IMR-90 (cell line): Measurements from ENCODE around the gene ARGFX. TPM values are rescaled to one million over a fixed set of nuclear protein-coding genes. Genes with fewer than 3 reads are reported as not detected.
"Not testable (repeated sequence)": the region's sequence is repeated elsewhere in the genome, so short reads cannot be mapped to it uniquely, and the experiment has no call there.

Experiments used
- ATAC-seq: fragments of 200-7000 bp; cut with Tn5 transposase; 2 replicates; pipeline ENCODE4 v1.9.1; 2020; ENCODE audit warnings: low read depth, mild to moderate bottlenecking, moderate library complexity
- BruUV-seq: library from RNA; stranded (reverse); fragments of 400-500 nt; replicated peaks from 2 replicates; lab custom pipeline; 2021; lab: Mats Ljungman, UMichigan
- CTCF ChIA-PET: fragments of 300-600 bp; formaldehyde crosslinking; extraction: SDS; loops from one replicate; lab custom pipeline; 2021; ENCODE audit warnings: antibody characterized with exemption; lab: Yijun Ruan, JAX
- POLR2A ChIA-PET: fragments of 300-600 bp; sonication (Branson Sonifier 250); formaldehyde crosslinking; loops from one replicate; lab custom pipeline; 2022; ENCODE audit warnings: antibody characterized with exemption; ENCODE audit not compliant: unreplicated experiment; lab: Charles Lee
- DNase-seq: peaks from one replicate; pipeline ENCODE4 v3.0.0; 2013
- H2AFZ ChIP-seq: replicated peaks from 2 replicates; pipeline ENCODE3; 2013; ENCODE audit warnings: low read length, mild to moderate bottlenecking; ENCODE audit not compliant: poor library complexity
- H2AK5ac ChIP-seq: 2 replicates; pipeline ENCODE4 v1.6.1; 2013; ENCODE audit warnings: low read depth, low read length, inconsistent platforms
- H2AK9ac ChIP-seq: replicated peaks from 2 replicates; pipeline ENCODE3; 2013; ENCODE audit warnings: mild to moderate bottlenecking, low read depth, low read length, moderate library complexity; ENCODE audit not compliant: poor library complexity
- H2BK120ac ChIP-seq: 2 replicates; pipeline ENCODE4 v1.6.1; 2013; ENCODE audit warnings: low read depth, low read length, inconsistent platforms
- H2BK15ac ChIP-seq: 3 replicates; pipeline ENCODE4 v1.6.1; 2013; ENCODE audit warnings: low read depth, low read length, inconsistent platforms
- H2BK20ac ChIP-seq: 2 replicates; pipeline ENCODE4 v1.6.1; 2013; ENCODE audit warnings: low read depth, mild to moderate bottlenecking, inconsistent platforms, low read length, moderate library complexity
- H2BK5ac ChIP-seq: 2 replicates; pipeline ENCODE4 v1.6.1; 2013; ENCODE audit warnings: mild to moderate bottlenecking, low read depth, low read length, inconsistent platforms; ENCODE audit not compliant: poor library complexity, severe bottlenecking
- H3K14ac ChIP-seq: replicated peaks from 2 replicates; pipeline ENCODE4 v1.6.1; 2013; ENCODE audit warnings: low read depth, low read length, inconsistent platforms
- H3K18ac ChIP-seq: 2 replicates; pipeline ENCODE4 v1.6.1; 2013; ENCODE audit warnings: low read depth, low read length, control low read depth
- H3K23ac ChIP-seq: 2 replicates; pipeline ENCODE4 v1.6.1; 2013; ENCODE audit warnings: low read depth, low read length, inconsistent platforms
- H3K27ac ChIP-seq: 2 replicates; pipeline ENCODE4 v1.5.1; 2013; ENCODE audit warnings: mild to moderate bottlenecking, control low read depth, low read length; ENCODE audit not compliant: insufficient read depth
- H3K27me3 ChIP-seq: 2 replicates; pipeline ENCODE4 v1.6.1; 2013; ENCODE audit warnings: low read length; ENCODE audit not compliant: control insufficient read depth, insufficient read depth
- H3K36me3 ChIP-seq: 2 replicates; pipeline ENCODE4 v1.6.1; 2013; ENCODE audit warnings: low read length, mixed read lengths; ENCODE audit not compliant: control insufficient read depth, insufficient read depth
- H3K4ac ChIP-seq: 2 replicates; pipeline ENCODE4 v1.6.1; 2013; ENCODE audit warnings: low read depth, low read length, inconsistent platforms
- H3K4me1 ChIP-seq: 2 replicates; pipeline ENCODE4 v1.6.1; 2013; ENCODE audit warnings: low read length, mixed read lengths; ENCODE audit not compliant: control insufficient read depth, insufficient read depth
- H3K4me2 ChIP-seq: 2 replicates; pipeline ENCODE4 v1.6.1; 2013; ENCODE audit warnings: low read depth, mild to moderate bottlenecking, control low read depth, low read length, moderate library complexity
- H3K4me3 ChIP-seq: 2 replicates; pipeline ENCODE4 v1.5.1; 2013; ENCODE audit warnings: low read depth, mild to moderate bottlenecking, control low read depth, low read length, moderate library complexity; ENCODE audit not compliant: insufficient read depth
- H3K56ac ChIP-seq: 2 replicates; pipeline ENCODE4 v1.6.1; 2013; ENCODE audit warnings: low read length, inconsistent platforms; ENCODE audit not compliant: insufficient read depth; ENCODE audit errors: extremely low read depth
- H3K79me1 ChIP-seq, 2 experiments: 2 replicates each; pipeline ENCODE4 v1.6.1; 2013; ENCODE audit warnings: low read length in 2 of 2, inconsistent platforms in 1 of 2, low read depth in 1 of 2
- H3K9ac ChIP-seq: 2 replicates; pipeline ENCODE4 v1.6.1; 2013; ENCODE audit warnings: low read depth, low read length, control low read depth
- H3K9me1 ChIP-seq: 2 replicates; pipeline ENCODE4 v1.6.1; 2013; ENCODE audit warnings: low read length, inconsistent platforms; ENCODE audit not compliant: insufficient read depth
- H3K9me3 ChIP-seq: 2 replicates; pipeline ENCODE4 v1.6.1; 2013; ENCODE audit warnings: low read length; ENCODE audit not compliant: control insufficient read depth, insufficient read depth
- H4K20me1 ChIP-seq: 2 replicates; pipeline ENCODE4 v1.6.1; 2013; ENCODE audit warnings: low read length, inconsistent platforms; ENCODE audit not compliant: insufficient read depth
- H4K5ac ChIP-seq: 2 replicates; pipeline ENCODE4 v1.6.1; 2013; ENCODE audit warnings: mild to moderate bottlenecking, low read depth, low read length, control low read depth
- H4K8ac ChIP-seq, 2 experiments: 2 replicates each; pipeline ENCODE4 v1.6.1; 2013; ENCODE audit warnings: low read depth in 2 of 2, low read length in 2 of 2, control low read depth in 1 of 2, inconsistent platforms in 1 of 2
- H4K91ac ChIP-seq: 2 replicates; pipeline ENCODE4 v1.6.1; 2013; ENCODE audit warnings: low read depth, low read length, inconsistent platforms; ENCODE audit not compliant: insufficient read depth
- WGBS, 2 experiments: methylation state at CpG; one replicate each; pipeline versions ENCODE4 v1.1.5 to v1.1.7; 2013; ENCODE audit warnings: missing lambda C conversion rate in 2 of 2; ENCODE audit not compliant: insufficient read length in 1 of 2; ENCODE audit errors: extremely low coverage in 2 of 2; 5-methylcytosine and 5-hydroxymethylcytosine counted together
- dilution Hi-C: fragments of 300-500 bp; cut with HindIII; formaldehyde crosslinking; loops from one replicate; pipeline ENCODE4 v1.14.3; 2018; ENCODE audit warnings: low sequenced_read_pairs; ENCODE audit not compliant: unreplicated experiment
- in situ Hi-C: fragments of 300-500 bp; cut with MboI; formaldehyde crosslinking; loops from 3 replicates; pipeline ENCODE4 v1.14.3; 2019; ENCODE audit warnings: low sequenced_read_pairs, inconsistent platforms, mixed read lengths
- intact Hi-C: fragments of 100-400 bp; cut with micrococcal nuclease; formaldehyde crosslinking; loops from 2 replicates; pipeline ENCODE4 v1.10.0; 2022
- polyA plus RNA-seq, 3 experiments: library from polyadenylated mRNA; depleted of rRNA; stranded (reverse); fragments of >200 nt; gene quantifications; 2 replicates each; pipeline ENCODE4 v1.2.3, GENCODE V29; 2012; ENCODE audit warnings: low replicate concordance in 1 of 3
- total RNA-seq: library from RNA; depleted of rRNA; stranded (reverse); fragments of >200 nt; gene quantifications from 2 replicates; pipeline ENCODE4 v1.2.3, GENCODE V29; 2012

Gene ARGFX
- total and polyA plus RNA-seq, 2 of the 4 experiments (the other 2 are of a cell fraction), result not detected

DNA sequence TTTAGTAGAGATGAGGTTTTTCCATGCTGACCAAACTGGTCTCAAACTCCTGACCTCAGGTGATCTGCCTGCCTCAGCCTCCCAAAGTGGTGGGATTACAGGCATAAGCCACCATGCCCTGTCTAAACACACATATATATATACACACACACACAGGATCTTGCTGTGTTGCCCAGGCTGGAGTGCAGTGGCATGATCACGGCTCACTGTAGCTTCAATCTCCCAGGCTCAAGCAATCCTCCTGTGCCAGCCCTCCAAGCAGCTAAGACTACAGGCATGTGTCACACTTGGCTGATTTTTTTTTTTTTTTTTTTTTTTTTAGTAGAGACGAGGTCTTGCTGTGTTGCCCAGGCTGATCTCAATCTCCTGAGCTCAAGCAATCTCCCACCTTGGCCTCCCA, 32.2 kb downstream of the ARGFX start:
- CTCF ChIA-PET, H3K56ac ChIP-seq, H4K20me1 ChIP-seq, H4K91ac ChIP-seq, in situ Hi-C loops, H3K79me1 ChIP-seq, H2AK5ac ChIP-seq, H3K27ac ChIP-seq, H2BK5ac ChIP-seq, H3K4ac ChIP-seq, H3K4me3 ChIP-seq, H2BK120ac ChIP-seq, H3K14ac ChIP-seq, H2AFZ ChIP-seq, BruUV-seq, H2BK15ac ChIP-seq, H3K36me3 ChIP-seq, H3K27me3 ChIP-seq, H3K4me1 ChIP-seq, H3K4me2 ChIP-seq, H4K8ac ChIP-seq, ATAC-seq, POLR2A ChIA-PET, H2BK20ac ChIP-seq, H3K9ac ChIP-seq, H2AK9ac ChIP-seq, H3K18ac ChIP-seq, H3K9me1 ChIP-seq, H4K5ac ChIP-seq, intact Hi-C loops, H3K23ac ChIP-seq, dilution Hi-C loops, DNase-seq, H3K9me3 ChIP-seq: not testable (repeated sequence)
- WGBS, 2 experiments, result no CpG with 5 or more reads among the region's 2 CpGs
